Colonic mucosa (tissue), 4 donors: Measurements from ENCODE around the gene FRMD1. TPM values are rescaled to one million over a fixed set of nuclear protein-coding genes. Genes with fewer than 3 reads are reported as not detected.

Experiments used
- DNase-seq: peaks from one replicate; pipeline ENCODE4 v3.0.0-alpha.2; 2020
- H3K27ac ChIP-seq: fragments of 200-600 bp; one replicate; pipeline ENCODE4 v1.8.0; 2021
- H3K27me3 ChIP-seq: fragments of 200-600 bp; one replicate; pipeline ENCODE4 v1.8.0; 2021
- H3K36me3 ChIP-seq: fragments of 200-600 bp; one replicate; pipeline ENCODE4 v1.8.0; 2021
- H3K4me1 ChIP-seq: fragments of 200-600 bp; one replicate; pipeline ENCODE4 v1.8.0; 2021; ENCODE audit warnings: mild to moderate bottlenecking
- H3K4me3 ChIP-seq: fragments of 200-600 bp; one replicate; pipeline ENCODE4 v1.8.0; 2021
- H3K9ac ChIP-seq, 2 donors: one replicate each; pipeline ENCODE4 v1.7.0; 2013; ENCODE audit warnings: control low read depth in 2 of 2, low read depth in 2 of 2, low read length in 2 of 2
- H3K9me3 ChIP-seq: fragments of 200-600 bp; one replicate; pipeline ENCODE4 v1.8.0; 2021
- CTCF ChIP-seq: fragments of 200-600 bp; IDR thresholded peaks from one replicate; pipeline ENCODE4 v1.8.0; 2022; ENCODE audit warnings: antibody characterized with exemption, mild to moderate bottlenecking
- intact Hi-C: fragments of 100-400 bp; cut with DNase I; formaldehyde crosslinking; loops from one replicate; pipeline ENCODE4 v1.14.1; 2022
- total RNA-seq, 2 donors: library from RNA; stranded (reverse); fragmentation: NEBNext Ultra II Directional in 1 of 2; extraction: Animal tissue kit (Norgen Biotek cat#: 25700) in 1 of 2; gene quantifications; one replicate each; pipeline ENCODE4 v1.2.1, GENCODE V29; 2021
- donor health status: healthy.
- donor health status: DM: no; HTN: no; CAD: no.
- donor health status: DM: no; HTN: no; CAD: no.

FRMD1 gene
- total RNA-seq, 2 donors from 2014 or later = 2.3 to 21.0 TPM

GRCh38 chr6:168100011-168100802 lies 21.2 kb upstream of the FRMD1 start:
- H3K36me3 ChIP-seq = no peaks in the 10 kb centered on the region
- peaks cover 19% of the 10 kb centered on the region for H3K27me3 ChIP-seq
- no peaks in the 10 kb centered on the region for H3K4me1 ChIP-seq
- DNase-seq = no peak
- no peak for TF ChIP-seq CTCF
- intact Hi-C loops = no loop called here
- no peak overlapping the region for H3K27ac ChIP-seq
- no peak overlapping the region for H3K4me3 ChIP-seq
- no peaks in the 10 kb centered on the region for H3K9me3 ChIP-seq
- H3K9ac ChIP-seq = no peak overlapping the region

- no peak for TF ChIP-seq CTCF
- no peak overlapping the region for H3K9ac ChIP-seq
- no peak overlapping the region for H3K27ac ChIP-seq
- H3K4me3 ChIP-seq = no peak overlapping the region
- intact Hi-C loops = no loop called here
- H3K27me3 ChIP-seq = peaks cover 19% of the 10 kb centered on the region
- no peak for DNase-seq
- H3K4me1 ChIP-seq = no peaks in the 10 kb centered on the region
- no peaks in the 10 kb centered on the region for H3K9me3 ChIP-seq
- no peaks in the 10 kb centered on the region for H3K36me3 ChIP-seq
Observed at GRCh38 chr6:168099201-168100010, 20.4 kb upstream of the FRMD1 start.

- no peak for TF ChIP-seq CTCF
- H3K9ac ChIP-seq = no peak overlapping the region
- no peak overlapping the region for H3K4me3 ChIP-seq
- no peaks in the 10 kb centered on the region for H3K4me1 ChIP-seq
- H3K36me3 ChIP-seq = no peaks in the 10 kb centered on the region
- peaks cover 19% of the 10 kb centered on the region for H3K27me3 ChIP-seq
- no peak overlapping the region for H3K27ac ChIP-seq
- intact Hi-C loops = no loop called here
- no peaks in the 10 kb centered on the region for H3K9me3 ChIP-seq
- no peak for DNase-seq
Observed at GRCh38 chr6:168098431-168098861, 19.4 kb upstream of the FRMD1 start.

GRCh38 chr6:168097621-168098430 lies 18.8 kb upstream of the FRMD1 start:
- intact Hi-C loops = no loop called here
- no peak overlapping the region for H3K4me3 ChIP-seq
- no peaks in the 10 kb centered on the region for H3K36me3 ChIP-seq
- no peak overlapping the region for H3K27ac ChIP-seq
- no peak for TF ChIP-seq CTCF
- no peaks in the 10 kb centered on the region for H3K4me1 ChIP-seq
- H3K9me3 ChIP-seq = no peaks in the 10 kb centered on the region
- no peak overlapping the region for H3K9ac ChIP-seq
- no peak for DNase-seq
- peaks cover 16% of the 10 kb centered on the region for H3K27me3 ChIP-seq

GRCh38 chr6:168097221-168097620 lies 18.2 kb upstream of the FRMD1 start:
- DNase-seq = no peak
- H3K4me3 ChIP-seq = no peak overlapping the region
- no peak overlapping the region for H3K9ac ChIP-seq
- H3K9me3 ChIP-seq = no peaks in the 10 kb centered on the region
- no peak for TF ChIP-seq CTCF
- H3K36me3 ChIP-seq = no peaks in the 10 kb centered on the region
- H3K4me1 ChIP-seq = no peaks in the 10 kb centered on the region
- intact Hi-C loops = no loop called here
- no peak overlapping the region for H3K27ac ChIP-seq
- peaks cover 13% of the 10 kb centered on the region for H3K27me3 ChIP-seq
